Suprapubic skin (tissue), 4 donors: ENCODE measurements around the gene FAM216B.

ENCODE experiments used
- POLR2A ChIP-seq, 2 donors: fragments of 450-650 bp; IDR thresholded peaks; one replicate each; pipeline ENCODE4 v1.6.1; 2017; ENCODE audit warnings: antibody characterized with exemption in 2 of 2, mild to moderate bottlenecking in 2 of 2, moderate library complexity in 2 of 2
- POLR2AphosphoS5 ChIP-seq, 3 donors: sonication (generic); formaldehyde crosslinking; IDR thresholded peaks; one replicate each; pipeline ENCODE4 v1.6.1; 2017; ENCODE audit warnings: antibody characterized with exemption in 3 of 3
- TF ChIP-seq, protein P1 (sequence below), 2 donors: fragments of 200-600 bp in 1 of 2; fragments of 450-650 bp in 1 of 2; sonication (generic) in 1 of 2; IDR thresholded peaks; one replicate each; pipeline ENCODE4 v1.5.1; 2016 to 2019; ENCODE audit warnings: antibody characterized with exemption in 2 of 2, mild to moderate bottlenecking in 1 of 2, moderate library complexity in 1 of 2

DNA sequence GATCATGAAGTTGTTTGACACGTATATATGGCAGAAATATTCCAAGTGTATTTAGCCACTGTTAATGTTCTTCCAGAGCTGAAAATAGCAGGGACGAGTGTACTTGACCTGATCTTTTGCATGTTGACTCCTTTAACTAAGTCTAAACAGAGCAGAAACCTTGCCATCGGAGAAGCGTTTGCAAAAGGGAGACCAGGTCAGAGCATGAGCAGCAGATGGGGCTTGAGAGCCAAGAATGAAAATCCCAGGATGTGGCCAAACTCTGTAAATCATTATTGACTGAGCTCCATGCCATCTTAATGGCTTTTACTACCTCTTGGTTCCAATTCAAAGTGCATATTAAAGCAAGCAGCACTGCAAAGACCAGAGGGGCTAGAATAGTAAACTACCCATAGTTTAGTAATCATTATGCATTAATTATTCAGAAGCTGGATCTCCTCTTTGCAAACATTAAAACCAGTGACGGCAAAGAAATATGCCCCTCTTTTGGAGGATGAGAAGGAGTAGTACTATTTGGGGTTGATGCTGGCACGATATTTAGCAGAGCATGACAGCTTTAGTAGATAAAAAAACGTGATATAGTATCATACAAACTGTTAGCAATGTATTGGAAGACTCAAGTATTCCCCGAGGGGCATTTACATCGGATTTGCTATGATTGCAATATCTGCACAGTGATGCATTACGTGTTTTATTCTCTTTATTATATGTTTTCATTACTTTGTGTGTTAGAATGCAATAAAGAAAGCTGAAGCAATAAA, 55.7 kb downstream of the FAM216B start:
- TF ChIP-seq, protein P1, sequence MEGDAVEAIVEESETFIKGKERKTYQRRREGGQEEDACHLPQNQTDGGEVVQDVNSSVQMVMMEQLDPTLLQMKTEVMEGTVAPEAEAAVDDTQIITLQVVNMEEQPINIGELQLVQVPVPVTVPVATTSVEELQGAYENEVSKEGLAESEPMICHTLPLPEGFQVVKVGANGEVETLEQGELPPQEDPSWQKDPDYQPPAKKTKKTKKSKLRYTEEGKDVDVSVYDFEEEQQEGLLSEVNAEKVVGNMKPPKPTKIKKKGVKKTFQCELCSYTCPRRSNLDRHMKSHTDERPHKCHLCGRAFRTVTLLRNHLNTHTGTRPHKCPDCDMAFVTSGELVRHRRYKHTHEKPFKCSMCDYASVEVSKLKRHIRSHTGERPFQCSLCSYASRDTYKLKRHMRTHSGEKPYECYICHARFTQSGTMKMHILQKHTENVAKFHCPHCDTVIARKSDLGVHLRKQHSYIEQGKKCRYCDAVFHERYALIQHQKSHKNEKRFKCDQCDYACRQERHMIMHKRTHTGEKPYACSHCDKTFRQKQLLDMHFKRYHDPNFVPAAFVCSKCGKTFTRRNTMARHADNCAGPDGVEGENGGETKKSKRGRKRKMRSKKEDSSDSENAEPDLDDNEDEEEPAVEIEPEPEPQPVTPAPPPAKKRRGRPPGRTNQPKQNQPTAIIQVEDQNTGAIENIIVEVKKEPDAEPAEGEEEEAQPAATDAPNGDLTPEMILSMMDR (IDR thresholded peaks at IDR 0.05) = no peak
- TF ChIP-seq POLR2A (IDR thresholded peaks at IDR 0.05) (no peak), POLR2AphosphoS5 (IDR thresholded peaks at IDR 0.05) (no peak)
